GM21390 (cell line): Measurements from ENCODE around the gene CNR2.
"Not testable (repeated sequence)": the region's sequence is repeated elsewhere in the genome, so short reads cannot be mapped to it uniquely, and the experiment has no call there.

Experiments used
- ATAC-seq: cut with Tn5 transposase; IDR thresholded peaks from one replicate; pipeline ENCODE4 v1.9.1; 2021; ENCODE audit not compliant: unreplicated experiment

The CNR2 gene

DNA sequence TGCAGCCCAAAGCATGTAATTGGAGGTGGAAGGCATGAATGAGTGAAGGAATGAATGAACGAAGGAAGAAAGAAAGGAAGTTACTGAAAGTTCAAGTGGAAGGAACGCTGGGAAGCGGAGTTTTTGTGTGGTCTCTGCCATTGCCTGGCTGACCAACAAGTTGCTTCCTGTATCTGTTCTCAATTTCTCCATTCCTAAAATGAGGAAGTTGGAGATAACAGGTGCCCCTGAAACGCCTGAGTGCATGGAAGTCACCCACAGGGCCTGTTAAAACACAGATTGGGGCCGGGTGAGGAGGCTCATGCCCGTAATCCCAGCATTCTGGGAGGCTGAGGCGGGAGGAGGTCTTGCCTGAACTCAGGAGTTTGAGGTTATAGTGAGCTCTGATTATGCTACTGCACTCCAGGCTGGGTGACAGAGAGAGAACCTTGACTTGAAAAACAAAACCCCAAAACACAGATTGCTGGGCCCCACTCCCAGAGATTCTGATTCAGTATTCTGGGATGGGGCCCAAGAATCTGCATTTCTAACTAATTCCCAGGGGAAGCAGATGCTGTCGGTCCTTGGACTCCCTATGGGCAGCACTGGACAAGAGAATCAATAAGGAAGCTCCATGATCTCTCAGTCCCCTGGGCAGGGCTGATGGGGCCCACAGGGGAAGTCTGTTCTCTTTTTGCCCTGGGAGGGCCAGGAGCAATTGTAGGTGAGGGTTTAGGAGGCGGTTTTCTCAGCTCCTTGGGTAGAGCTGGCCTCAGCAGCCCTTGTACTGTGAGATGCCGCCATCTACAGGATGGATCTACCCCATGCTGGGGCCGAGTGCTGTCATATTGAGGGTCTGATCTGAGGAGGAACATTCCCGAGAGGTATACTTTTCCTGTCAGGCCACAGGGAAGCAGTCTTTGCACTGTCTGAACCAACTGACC is 3.3 kb upstream of the CNR2 start:
- no peak for ATAC-seq

DNA sequence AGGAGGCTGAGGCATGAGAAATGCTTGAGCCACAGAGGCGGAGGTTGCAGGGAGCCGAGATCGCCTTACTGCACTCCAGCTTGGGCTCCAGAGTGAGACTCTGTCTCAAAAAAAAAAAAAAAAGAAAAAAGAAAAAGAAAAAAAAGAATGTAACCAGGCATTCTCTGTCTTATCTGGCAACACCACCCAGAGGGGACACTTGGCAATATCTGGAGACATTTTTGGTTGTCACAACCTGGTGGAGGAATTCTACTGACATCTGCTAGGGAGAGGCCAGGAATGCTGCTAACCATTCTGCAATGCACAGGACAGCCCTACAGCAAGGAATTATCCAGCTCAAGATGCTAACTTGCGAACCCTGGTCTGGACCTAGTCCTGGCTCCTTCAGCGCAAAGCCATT is 2.3 kb upstream of the CNR2 start:
- no peak for ATAC-seq

DNA sequence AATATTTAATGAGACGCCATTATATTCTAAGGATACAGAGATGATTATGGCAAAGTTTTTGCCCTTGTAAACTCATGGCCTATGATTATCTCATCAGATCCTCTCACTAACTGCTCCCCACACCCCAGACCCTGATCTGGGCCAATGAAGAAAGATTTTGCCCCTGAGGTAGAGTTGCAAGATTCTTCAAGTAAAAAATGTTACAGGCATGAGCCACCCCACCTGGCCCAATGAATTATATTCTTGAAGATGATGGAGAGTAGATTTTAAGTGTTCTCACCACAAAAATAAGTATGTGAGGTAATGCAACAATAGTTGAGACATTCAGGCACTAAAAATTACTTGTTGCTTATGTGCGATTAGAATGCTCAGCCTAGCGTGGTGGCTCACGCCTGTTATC is 1.8 kb upstream of the CNR2 start:
- ATAC-seq: no peak

DNA sequence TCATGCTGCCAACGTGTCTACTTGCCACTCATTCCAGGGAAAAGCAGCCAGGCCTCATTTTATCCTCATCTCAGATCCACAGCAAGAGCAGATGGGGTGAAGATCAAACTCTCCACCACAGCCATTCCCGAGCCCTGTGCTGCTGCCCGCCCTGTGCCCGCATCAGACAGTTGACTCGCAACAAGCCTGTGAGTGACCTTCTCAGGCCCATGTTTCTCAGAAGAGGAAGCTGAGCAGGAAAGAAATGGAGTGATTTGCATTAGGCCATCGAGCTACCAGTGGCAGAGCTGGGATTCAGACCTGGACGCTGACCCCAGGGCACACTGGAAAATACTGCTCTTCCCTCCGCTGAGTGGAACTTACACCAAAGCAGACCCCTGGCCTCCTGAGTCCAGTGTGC is 1.2 kb downstream of the CNR2 start:
- ATAC-seq: no peak

DNA sequence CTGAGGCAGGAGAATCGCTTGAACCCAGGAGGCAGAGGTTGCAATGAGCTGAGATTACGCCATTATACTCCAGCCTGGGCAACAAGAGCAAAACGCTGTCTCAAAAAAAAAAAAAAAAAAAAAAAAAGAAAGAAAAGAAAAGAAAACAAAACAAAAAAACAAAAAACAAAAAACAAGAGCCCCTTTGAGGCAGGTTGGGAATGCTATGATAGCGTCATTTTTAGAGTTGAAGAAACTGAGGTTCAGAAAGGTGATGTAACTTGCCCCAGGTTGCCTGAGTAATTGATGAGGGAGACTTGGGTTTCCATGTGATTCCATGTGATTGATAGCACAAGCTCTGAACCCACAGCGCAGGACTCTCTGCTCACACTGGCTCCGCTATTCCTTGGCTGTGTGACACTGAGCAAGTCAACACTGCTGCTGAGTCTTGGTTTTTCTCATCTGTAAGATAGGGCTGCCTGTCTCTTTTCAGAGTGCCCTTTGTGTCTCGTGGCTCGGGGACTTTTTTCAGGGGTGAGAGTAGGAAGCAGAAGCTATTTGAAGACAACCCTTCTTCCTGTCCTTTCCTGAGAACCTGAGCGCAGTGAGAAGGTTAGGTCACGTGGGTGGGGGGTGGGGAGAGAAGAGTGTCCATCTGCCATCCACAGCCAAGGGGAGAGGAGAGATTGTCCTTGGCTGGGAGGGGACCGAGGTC is 2.5 kb downstream of the CNR2 start:
- ATAC-seq: no peak

DNA sequence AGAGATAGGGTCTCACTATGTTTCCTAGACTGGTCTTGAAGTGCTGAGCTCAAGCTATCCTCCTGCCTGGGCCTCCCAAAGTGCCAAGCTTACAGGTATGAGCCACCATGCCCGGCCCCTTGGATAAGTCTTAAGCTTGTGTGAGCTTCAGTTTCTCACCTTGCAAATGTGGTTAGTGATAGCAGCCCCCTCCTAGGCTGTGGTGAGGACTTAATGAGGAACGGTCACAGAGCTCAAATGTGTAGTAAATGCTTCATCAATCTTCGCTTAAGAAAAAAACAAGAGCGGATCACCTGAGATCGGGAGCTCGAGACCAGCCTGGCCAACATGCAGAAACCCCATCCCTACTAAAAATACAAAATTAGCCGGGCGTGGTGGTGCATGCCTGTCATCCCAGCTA is 3.0 kb downstream of the CNR2 start:
- ATAC-seq: no peak

DNA sequence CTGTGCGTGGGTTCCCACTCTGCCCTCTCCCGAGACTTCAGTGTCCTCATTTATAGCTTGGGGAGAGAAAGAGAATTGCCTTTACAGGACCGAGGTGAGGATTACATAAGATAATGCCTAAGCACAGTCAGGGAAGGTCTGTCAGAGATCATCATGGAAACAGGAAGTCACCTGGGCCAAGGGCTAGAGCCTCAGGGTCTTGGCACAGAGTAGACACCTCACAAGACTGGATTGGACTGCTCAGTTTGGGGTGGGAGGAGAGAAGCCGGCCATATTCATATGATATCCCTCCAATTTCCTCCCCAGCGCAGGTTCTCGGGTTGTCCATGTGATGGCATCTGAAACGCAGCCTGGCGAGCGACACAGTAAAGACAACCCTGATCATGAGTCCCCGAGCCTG is 3.8 kb downstream of the CNR2 start:
- no peak for ATAC-seq

DNA sequence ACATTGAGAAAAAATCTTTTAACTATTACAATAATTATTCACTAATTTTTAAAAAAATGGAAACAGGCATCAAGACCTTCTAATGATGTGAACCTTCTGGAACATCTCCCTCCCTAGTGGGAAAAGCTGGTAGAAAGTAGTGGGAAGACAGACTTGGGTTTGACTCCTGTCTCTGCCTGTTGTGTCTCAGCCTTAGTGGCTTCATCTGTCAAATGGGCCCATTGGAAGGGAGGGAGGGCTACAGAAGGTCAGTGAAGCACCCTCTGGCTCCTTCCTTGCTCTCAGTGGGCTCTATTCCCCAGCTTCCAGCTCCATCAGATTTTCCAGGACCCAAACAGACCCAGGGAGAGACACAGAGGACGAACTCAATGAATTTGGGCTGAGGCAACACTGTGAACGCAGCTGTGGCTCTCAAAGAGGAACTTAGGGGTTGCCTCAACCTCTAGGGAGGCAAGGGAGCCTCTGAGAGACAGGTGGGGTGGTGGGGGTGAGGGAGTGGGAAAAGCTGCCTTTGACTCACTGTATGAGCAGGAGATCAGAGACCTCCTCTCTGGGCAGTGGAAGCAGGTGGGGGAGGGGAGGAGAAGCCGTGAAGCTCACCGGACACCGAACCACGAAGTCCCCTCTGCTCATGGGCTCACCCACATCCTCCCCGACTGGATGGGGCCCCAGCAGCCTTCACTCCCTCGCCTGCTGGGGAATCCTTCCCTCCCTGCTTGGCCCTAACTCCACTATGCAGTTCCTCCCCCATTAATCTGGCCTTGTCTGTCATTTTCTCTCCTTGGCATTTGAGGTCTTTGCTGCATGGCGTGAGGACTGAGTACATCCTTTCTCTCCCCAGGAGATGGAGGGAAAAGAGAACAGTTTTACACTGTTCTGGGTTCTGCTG is 4.5 kb downstream of the CNR2 start:
- ATAC-seq: no peak

DNA sequence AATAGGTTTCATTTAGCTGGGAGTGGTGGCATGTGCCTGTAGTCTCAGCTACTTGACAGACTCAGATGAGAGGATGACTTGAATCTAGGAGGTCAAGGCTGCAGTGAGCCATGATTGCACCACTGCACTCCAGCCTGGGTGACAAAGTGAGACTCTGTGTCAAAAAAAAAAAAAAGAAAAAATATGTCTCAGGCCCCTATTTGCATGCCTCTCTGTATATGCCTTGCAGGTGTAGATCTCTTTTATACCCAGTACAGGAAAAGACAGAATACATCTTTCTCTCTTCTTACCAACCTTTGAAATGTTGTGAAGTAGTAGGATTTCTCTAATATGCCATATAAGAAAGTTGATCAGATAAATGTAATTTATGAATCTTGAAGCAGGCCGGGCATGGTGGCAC is 6.4 kb downstream of the CNR2 start:
- no peak for ATAC-seq

DNA sequence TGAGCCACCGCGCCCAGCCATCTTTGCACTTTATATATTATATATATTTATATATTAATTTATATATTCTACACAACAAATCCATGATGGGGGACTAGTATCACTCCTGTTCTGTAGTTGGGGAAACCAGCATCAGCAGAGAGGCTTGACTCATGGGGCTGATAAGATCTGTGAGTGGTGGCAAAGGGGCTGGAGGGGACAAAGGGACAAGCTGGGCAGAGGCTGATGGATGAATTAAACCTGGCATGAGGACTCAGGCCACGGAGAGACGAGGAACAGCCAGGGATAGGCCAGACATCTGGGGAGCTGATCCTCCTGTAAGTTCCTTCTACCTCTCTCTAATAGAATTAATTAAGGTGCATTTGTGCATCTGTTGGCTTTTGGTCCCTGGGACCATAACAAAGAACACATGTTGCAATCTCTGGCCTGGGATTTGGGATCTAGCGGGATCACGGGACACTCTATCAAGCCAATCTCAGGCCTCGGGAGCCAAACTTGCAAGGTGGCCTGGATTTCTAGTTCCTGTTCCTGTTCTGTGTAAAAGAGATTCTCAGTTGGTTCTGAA is 7.6 kb downstream of the CNR2 start:
- ATAC-seq: no peak

DNA sequence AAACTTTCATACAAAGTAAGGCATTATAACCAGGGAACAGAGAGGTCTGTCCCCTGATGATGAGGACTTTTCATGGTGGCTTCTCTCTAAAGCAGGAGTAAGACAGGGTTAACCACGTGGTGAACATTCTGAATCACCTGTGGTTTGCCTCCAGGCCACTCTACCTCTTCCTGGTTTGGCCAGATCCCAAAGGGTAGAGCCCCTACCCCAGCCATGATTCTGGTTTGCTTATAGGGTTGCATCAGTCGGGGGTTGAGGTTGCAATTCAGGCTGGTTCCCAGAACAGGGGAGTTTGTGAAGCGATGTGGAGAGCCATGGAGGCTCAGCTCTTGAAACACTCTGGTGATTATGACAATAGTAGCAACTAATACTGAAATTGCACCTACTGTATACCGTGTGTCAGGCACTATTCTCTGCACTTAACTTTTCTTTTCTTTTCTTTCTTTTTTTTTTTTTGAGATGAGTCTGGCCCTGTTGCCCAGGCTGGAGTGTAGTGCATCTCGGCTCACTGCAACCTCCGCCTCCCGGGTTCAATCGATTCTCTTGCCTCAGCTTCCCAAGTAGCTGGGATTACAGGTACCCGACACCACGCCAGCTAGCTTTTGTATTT is 8.3 kb downstream of the CNR2 start:
- ATAC-seq: peak; percentile 55

DNA sequence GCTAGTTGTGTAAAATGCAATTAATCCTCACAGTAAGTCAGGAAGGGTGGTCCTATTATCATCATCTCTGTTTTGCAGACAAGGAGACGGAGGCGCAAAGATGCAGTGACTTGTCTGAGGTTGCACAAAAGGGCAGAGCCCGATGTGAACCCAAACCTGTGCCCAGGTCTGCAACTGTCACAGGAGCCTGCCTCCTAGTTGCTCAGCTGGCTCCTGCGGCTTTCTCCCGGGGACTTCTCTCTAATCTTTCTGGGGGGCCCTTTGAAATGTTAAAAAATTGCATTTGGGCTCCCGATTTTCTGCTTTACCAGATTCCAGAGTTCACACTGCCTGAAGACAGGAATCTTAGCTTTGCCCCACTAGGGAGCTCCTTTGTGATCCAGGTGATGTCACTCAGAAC is 9.4 kb downstream of the CNR2 start:
- ATAC-seq: no peak

DNA sequence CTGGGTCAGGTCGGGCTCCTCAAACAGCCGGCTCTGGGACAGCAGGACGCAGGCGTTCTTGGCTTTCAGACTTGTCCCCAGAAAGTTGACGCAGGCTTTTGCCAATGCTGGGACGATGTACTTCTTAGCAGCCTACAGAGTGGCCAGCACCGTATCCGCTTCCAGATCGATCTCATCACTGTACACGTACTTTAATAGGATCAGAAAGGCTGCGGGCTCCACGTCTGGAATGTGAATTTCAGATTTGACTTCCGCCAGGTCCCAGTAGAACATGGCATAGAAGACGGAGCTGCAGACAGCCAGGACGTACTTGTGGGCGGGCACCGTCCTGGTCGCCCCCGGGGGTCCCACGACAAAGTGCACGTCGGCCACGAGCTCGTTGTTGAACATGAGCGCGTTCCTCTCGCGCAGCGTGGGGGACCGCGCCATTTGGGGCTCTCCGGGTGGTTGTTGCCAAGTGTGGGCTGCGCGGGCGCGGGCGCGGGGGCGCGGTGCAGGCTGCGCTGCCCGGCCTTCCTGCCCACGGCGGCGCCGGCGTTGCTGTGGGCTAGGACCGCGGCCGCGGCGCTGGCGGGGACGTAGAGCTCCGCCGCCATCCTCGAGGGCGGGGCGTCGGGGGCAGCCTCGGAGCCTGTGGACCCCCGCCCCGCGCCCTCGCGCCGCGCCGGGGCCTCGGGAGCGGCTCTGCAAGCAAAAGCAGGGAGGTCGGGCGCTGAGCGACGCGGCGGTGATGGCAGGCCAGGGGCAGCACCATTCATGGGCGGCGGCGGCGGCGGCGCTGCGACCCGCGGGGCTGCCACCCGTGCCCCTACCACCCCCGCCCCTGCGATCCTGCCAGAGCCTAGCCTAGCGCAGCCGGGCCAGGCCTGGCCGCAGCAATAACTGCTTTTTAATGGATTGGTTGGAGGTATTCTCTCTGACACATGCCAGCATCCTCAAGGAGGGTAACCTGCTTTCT is 10.6 kb downstream of the CNR2 start:
- ATAC-seq: no peak

DNA sequence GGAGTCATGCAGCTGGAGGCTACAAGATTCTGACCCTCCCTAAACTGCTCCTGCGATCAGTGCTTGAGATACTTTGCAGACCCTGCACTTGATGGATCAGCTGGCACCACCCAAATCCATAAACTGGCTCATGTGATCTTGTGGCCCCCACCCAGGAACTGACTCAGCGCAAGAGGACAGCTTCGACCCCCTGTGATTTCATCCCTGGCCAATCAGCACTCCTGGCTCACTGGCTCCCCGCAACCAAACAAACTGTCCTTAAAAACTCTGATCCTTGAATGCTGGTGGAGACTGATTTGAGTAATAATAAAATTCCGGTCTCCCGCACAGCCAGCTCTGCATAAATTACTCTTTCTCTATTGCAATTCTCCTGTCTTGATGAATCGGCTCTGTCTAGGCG is 13.1 kb downstream of the CNR2 start:
- not testable (repeated sequence) for ATAC-seq

DNA sequence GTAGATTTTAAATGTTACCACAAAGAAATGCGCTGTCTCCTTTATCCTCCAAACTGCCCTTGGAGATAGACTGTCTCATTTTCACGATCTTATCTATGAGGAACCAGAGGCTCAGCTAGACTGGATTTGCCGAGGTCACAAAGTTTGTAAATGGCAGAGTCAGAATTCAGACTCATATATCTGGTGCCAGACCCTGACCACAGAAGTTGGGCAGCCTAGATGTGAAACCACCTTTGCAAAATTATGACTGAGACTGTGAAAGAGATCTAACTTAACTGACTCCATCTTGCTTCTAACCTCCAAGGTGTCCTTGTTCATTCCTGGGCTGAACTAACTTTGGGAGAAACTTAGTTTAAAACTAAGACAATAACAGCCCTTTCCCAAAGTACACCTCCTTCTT is 14.1 kb downstream of the CNR2 start:
- ATAC-seq: no peak

DNA sequence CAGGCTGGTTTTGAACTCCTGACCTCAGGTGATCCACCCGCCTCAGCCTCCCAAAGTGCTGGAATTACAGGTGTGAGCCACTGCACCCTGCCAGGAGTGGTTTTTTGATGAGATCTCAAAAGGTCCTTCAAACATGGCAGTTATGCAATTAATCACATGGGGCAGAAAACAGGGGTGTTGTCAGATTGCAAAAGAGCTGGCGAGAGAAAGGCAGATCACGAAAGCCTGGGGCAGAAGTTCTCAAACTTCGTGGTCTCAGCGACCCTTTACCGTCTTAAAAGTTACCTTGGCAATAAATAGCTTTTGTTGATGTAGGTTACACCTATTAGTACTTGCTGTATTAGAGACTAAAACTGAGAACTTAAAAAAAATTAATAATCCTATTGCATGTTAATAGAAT is 16.1 kb downstream of the CNR2 start:
- no peak for ATAC-seq

DNA sequence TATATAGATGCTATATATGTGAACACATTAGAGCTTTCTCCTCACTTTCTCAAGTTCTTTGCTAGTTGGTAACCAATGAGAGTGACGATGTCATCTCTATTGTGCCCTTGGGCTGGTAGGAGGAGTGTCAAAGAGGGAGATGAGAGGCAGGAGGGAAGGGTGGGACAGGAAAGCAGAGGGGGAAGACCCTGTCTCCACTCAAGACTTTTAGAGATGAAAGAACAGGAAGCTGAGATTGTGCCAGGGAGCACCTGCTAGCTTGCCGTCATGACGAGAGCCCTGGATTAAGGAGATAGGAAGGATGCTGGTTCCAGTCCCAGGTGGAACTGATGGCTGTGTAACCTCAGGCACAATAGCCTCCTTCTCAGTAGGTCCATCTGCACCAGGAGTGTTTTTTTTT is 16.7 kb downstream of the CNR2 start:
- no peak for ATAC-seq

DNA sequence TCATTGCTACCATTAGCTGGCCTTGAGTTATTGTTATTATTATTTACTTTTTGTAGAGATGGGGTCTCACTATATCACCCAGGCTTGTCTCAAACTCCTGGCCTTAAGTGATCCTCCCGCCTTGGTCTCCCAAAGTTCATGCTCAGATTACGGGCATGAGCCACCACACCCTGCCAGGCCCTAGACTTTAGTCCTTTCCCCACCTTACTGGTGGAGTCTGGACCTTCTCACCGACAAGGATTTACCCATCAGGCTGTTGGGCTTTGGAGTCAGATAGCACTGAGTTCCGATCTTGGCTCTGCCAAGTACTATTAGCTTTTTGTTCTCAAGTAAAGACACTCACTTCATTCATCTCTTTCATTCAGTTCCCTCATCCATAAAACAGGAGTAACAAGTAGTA is 17.2 kb downstream of the CNR2 start:
- ATAC-seq: no peak

DNA sequence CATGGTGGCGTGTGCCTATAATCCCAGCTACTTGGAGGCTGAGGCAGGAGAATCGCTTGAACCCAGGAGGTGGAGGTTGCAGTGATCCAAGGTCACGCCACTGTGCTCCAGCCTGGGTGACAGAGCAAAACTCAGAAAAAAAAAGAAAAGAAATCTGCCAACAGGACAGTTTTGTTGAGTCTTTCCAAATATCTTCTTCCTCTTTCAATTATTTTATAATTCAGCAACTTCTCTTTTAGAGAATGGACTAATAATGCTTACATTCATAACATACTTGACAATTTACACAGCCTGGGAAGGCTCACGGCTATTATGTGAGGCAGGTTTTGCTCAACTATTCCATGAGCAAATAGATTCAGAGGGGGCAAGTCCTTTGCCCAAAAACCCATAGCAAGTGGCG is 18.1 kb downstream of the CNR2 start:
- ATAC-seq: no peak

DNA sequence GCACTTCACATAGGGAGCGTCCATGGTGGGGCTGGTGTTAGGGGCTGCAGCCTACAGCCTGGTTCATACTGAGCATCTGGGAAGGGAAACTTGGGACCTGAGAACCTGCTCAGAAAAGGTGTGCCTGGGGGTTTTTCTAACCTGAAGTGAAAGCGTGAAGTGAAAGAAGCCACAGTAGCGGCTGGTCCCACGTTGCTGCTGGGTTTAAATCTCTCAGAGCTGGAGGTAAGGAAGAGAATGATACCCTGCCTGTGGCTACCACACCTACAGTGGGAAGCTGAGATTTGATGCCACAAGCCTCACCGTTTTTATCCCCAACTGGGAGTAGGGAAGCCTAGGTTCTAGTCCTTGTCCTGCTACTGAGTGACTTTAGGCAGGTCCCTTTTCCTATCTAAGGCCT is 24.1 kb downstream of the CNR2 start:
- peak; percentile 62 for ATAC-seq
